ENCODE measurements around the gene TF. TPM values are rescaled to one million over a fixed set of nuclear protein-coding genes. Genes with fewer than 3 reads are reported as not detected.
"Not testable (repeated sequence)": the region's sequence is repeated elsewhere in the genome, so short reads cannot be mapped to it uniquely, and the experiment has no call there.

Gene TF
- 43.0 TPM for total RNA-seq

DNA sequence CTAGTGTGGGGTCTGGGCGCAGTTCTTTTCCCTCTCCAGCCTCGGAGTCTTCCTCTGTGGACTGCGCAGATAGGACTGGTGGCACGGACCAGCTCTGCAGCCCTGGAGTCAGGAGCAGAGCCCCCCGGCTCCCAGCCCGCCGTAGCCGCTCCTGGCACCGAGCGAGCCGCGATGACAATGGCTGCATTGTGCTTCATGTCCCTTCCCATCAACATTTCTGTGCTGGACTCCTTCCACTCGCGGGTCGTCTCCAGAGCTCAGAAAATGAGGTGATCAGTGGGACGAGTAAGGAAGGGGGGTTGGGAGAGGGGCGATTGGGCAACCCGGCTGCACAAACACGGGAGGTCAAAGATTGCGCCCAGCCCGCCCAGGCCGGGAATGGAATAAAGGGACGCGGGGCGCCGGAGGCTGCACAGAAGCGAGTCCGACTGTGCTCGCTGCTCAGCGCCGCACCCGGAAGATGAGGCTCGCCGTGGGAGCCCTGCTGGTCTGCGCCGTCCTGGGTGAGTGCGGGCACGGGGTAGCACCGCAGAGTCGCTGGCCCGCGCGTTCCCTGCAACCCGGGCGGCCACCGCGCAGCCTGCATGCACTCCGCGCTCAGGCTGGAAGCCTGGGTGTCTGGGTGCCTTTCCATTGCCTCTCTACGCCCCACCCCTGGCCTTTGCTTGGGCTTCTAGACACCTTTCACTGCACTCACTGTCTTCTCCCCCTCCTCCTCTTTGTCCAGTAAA lies at the start of gene TF:
Gene TF (plus strand): TSS at position 413 of the 731 bp plus-strand sequence. CDS start 48 bp downstream, at position 461.
- no peak for DNase-seq

DNA sequence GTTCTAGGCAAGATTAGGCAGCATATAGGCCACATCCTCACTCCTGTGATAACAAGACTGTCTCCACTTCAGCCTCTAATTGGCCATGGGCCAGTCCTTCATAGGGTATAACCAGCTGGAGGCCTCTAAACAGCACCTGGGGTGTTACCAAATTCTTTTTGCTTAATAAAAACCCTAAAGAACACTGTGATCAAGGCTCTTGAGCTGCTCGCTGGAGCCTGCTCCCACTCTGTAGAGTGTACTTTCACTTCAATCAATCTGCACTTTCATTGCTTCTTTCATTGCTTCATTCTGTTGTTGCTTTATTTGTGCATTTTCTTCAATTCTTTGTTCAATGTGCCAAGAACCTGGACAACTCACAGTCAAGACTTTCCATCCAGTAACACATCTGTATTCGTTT lies 48.2 kb upstream of the TF start:
- DNase-seq = no peak

DNA sequence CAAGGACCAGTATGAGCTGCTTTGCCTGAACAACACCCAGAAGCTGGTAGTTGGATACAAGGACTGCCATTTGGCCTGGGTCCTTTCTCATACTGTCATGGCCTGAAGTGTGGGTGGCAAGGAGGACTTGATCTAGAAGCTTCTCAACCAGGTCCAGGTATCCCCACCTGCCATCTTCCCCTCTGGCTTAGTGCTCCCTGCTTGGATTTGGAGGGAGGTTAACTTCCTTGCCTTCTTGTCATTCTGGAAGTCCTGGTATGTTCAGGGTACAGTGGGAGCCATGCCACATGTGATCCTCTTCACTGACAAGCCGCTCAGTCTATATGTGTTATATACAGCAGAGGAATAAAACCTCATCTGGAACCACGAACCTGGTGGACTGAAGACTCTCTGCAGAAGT lies 46.7 kb upstream of the TF start:
- DNase-seq = no peak

DNA sequence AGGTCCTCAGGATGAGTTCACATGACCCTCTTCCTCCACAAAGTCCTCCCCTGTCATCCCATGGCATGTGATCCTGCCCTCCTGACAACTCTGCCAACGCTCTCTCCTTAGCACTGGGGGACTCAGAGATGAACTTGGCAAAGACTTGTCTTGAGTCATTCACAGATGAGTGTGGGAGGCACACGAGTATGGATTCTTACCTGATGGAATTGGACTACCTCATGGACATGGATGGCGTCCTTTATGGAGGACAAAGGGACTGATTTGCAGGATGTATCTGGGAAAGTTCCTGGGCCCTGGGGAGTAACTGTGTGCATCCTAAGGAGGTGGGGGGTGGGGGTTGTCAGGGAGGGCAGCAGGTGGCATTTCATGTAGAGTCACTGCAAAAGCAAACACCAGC lies 46.3 kb upstream of the TF start:
- DNase-seq = no peak

DNA sequence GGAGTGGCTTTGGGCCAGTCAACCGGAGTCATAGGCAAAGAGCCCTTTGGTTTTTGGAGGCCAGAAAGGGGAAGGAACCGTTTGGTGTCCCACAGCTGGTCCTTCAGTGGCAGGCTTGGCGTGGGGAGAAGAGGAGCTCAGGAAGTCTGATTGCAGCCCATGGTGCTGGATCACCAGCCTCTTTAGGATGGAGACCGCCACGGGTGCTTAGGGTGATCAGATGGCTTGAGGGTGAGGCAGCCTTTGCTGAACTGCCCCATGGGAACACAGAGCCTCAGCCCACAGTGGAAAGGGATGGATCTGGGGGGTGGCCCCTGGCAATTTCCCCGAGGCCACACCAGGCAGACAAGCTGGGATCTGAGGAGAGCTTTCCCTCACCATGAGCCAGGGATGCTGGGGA lies 45.8 kb upstream of the TF start:
- no peak for DNase-seq

DNA sequence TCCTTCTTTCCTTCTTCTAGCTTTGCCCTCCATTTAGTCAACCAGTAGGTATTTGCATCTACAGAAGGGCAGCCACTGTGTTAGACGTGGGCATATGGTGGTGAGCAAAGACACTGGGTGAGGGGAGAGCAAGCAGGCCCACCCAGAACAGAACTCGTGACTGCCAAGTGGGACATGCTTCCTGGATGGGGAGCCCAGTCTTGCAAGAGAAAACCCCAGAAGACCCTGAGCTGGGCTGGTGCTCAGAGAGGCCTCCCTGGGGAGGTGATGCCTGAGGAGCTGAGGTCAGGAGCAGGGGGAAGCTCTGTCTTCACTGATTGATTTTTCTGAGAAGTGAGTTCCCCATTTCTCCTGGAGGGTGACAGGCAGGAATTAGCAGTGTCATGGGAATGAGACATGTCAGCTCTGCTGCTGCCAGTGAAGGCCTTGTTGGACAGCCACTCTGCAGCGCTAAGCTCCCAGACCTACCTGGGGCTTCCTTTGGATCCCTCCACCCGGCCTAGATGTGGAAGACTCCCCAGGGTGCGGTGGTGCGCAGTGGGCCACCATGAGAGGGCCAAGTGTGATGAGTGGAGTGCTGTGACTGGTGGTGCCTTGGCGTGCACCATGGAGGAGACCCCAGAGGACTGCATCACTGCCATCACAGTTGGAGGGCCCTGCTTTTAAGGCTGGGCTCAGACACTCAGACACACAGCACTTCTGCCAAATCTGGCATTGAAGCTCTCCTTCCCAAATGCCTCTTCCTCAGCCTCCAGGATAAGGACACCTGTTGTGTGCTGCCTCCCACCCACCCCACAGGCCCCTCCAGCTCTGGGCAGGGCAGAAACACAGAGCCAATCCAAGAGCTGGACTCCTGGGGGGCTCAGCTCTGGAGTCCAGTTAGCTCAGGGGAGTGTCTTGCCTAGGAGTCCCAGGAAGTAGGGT lies 44.5 kb upstream of the TF start:
- no peak for DNase-seq

DNA sequence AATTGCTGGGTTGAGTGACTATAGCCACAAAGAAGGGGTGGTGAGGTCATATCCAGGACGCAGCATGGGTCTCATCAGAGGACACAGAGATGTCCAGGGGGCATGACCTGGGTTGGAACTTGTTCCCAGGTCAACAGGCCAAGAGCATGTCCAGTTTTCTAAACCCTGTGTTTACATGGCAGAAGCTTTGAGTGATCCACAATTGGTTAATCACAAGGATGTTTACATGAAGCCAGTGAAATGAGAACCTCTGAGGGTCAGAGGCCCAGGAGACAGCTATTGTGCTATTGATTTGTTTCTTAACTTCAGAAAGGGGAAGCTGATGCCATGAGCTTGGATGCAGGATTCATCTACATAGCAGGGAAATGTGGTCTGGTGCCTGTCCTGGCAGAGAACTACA lies 42.3 kb upstream of the TF start:
- DNase-seq = no peak

DNA sequence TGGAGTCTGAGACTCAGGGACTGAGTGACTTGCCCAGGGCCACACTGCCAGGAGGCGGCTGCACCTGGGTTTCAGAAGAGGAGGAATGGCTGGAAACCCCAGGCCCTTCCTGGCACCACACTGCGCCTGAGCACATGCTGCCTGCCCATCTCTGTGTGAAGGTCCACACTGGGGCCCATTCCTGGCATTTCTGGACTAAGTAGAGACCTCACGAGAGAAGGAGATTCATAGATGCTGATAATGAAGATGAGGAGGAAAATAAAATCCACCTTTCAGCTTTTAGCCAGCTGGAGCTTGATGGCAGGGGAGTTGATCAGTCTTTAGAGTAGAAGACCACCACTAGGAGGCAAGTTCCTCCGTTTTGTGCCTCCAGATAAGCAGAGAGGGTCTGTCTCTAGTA lies 40.2 kb upstream of the TF start:
- no peak for DNase-seq

DNA sequence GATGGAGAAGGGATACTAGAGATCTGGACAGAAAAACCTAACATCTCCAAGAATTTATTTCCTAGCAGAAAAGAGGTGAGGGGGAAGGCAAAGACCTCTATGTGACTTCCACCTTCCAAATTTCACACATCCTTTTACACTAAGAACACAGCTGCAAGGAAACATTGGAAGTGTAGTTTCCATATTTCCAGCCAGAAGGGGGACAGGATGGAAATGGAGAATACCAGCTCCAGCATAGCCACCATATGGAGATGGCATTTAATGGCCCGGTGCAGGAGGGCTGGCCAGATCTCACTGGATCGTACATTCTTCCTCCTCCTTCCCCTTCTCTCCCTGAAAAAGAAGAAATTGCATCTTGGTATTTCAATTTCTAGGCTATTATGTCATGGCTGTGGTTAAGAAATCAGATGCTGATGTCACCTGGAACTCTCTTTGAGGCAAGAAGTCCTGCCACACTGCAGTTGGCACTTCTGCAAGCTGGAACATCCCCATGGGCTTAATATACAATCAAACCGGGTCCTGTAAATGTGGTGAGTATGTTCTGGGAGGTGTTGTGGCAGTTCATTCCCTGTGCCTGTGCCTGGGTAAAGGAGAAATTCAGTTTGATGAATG lies 36.9 kb upstream of the TF start:
- DNase-seq = no peak

DNA sequence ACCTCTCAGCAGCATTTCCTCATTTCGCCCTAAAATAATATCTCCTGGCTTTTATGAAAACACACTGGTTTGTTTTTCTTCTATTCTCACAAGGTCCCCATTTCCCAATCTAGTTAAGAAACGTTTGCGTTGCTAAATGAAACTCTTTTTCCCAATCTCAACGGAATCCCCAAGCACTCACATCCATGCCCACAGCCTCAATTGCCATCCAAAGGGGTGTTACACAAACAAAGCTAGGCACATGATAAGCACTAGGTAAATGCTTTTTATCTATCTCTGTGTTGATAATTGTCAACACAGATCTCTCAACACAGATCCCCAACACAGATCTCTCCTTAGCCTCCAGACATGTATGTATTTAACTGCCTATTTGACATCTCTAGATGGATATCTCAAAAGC lies 35.2 kb upstream of the TF start:
- DNase-seq = no peak

DNA sequence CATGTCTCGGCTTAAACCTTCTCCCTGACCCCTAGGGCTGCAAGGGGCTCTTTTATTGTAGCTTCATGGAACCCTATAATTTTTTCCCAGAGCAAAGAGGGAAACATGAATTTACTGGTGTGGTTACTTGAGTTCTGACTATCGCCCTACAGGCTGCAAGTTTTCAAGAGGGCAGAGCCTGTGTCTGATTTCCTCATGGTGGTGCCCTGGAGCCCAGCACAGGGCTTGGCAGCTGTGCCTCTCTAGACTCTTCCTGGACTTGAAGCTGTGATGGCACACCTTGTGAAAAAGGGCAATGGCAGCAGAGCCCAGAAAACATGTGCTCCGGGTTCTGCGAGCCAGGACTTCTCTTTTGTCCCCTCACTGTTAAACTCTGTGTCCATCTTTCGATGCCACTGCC lies 34.2 kb upstream of the TF start:
- DNase-seq = no peak

DNA sequence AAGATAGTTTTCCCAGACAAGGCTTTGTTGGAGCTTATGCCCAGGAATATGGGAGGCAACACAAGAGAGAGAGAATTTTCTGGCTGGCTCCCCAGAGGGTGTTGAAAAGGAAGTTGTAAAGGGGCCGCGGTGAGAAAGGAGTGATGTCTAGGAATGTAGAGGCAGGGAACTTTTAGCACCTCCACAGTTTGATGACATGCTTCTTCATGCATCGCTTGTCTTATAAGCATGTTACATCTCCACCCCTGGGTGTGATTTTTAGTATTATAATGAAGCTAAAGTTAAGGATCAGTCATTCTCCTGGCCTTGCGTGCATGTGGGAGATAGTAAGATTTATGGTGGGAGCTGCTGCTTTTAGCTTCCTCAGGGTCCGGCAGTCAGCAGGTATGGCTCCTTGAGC lies 32.8 kb upstream of the TF start:
- no peak for DNase-seq

DNA sequence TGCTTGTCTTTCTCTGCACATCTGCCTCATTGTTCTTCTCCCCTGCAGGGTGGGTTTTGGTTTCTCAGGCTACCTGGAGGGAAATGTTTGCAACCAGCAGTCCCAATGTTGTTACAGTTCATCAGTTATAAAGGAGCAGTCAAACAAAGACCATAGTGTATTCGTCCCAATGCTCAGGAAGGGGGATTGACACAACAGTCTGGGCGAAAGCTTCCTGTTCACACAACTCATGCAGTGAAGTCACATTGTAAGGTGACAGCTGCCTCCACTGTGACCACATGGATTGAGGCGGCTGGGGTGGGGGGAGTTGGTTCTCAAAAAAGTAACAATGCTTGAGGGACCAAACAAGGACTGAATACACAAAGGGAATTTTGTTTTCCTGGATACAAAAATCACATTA lies 28.8 kb upstream of the TF start:
- no peak for DNase-seq

DNA sequence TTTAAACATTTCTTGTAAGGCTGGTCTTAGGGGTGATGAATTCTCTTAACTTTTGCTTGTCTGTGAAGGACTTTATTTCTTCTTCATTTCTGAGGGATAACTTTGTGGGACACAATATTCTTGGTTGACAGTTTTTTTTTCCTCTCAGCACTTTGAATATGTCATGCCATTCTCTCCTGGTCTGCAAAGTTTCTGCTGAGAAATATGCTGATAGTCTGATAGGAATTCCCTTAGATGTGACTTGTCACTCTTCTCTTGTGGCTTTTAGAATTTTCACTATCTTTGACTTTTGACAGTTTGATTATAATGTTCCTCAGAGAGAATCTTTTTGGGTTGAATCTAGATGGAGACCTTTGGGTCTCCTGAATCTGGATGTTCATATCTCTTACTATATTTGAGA lies 23.3 kb upstream of the TF start:
- no peak for DNase-seq

DNA sequence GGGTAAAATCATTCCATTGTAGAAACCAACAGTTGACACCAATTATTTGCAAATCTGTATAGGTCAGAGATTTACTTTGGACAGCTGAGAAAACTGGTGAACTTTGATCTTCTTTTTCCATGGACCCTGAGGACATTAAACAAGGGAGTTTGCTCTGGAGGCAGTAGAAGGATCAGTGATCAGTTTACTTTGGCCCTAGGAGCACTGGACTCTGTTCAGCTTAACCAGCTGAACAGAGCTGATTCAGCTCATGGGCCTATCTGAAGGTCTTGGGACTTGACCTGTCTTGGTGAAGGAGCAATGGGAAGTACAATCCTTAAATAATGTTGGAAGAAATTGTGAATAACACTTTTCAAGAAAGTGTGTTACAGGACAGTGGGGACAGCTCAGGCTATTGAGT lies 15.2 kb upstream of the TF start:
- DNase-seq = no peak

DNA sequence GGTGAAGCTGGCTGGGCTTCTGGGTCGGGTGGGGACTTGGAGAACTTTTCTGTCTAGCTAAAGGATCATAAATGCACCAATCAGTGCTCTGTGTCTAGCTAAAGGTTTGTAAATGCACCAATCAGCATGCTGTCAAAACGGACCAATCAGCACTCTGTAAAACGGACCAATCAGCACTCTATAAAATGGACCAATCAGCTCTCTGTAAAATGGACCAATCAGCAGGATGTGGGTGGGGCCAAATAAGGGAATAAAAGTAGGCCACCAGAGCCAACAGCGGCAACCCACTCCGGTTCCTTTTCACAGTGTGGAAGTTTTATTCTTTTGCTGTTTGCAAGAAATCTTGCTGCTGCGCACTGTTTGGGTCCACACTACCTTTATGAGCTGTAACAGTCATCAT lies 14.0 kb upstream of the TF start:
- DNase-seq = not testable (repeated sequence)

DNA sequence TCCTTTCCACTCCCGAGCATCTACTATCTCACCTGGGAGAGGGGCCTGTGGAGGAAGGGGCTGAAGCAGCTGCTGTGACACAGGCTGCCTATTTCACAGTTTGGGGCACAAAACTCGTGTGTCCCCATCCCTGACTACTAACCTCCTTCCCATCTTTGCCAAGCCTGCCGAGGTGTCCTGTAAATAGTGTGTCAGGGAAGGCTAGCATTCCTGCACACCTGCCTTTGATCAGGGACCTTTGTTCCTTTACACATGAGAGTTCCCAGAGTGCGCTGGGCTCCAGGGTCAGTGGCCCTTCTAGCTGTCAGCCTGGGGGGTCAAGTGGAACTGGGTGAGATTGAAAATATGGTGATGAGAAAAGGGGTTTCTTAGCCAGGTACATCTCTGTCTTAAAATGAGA lies 13.0 kb upstream of the TF start:
- DNase-seq = no peak

DNA sequence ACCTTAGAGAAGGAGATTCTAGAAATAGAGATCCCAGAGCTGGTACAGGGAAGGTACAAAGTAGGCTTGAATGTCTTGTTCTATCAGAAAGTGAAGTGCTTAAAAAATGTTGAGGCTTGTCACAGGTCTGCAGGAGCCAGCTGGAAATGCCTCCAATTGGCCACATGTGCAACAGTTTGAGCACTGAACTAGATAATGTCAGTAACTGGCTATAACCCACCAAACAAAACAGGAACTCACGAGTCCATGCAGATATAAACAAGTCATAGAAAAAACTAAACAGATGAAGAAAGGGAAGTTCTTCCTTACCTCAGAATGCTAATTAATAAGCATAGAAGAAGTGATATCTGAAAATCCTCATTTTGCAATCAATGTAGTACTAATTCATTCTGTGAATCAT lies 11.9 kb upstream of the TF start:
- DNase-seq = no peak

DNA sequence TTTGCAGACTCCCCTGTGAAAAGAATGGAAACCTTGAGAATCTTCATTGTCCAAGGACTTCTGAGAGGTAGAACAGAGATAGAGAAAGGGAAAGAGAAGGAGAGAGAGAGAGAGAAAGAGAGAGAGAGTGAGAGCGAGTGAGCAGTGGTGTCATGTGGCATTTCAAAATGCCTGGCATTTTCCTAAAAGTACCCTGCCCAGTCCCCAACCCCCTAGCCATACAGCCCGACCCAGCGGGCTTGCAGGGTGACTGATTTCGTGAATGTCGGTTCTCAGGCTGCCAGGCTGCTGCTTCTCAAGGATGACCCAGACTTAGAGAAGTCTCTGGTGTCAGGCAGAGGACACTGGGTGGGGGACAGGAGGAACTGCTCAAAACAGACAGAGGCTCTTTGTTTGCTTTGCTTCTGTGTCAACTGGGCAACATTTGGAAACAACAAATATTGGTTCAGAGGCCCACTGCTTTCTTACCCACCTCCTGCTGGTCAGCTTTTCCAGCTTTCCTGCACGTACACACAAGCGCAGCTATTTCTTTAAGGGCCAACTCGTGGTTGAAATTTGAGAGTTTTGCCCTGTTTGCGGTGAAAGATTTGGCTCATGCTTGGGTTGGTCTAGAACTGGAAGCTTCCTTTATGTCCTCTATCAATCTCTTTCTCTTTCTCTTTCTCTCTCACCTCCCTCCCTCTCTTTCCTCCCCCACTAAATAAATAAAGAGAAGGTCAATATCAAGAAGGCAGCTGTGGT lies 3.7 kb upstream of the TF start:
- no peak for DNase-seq

DNA sequence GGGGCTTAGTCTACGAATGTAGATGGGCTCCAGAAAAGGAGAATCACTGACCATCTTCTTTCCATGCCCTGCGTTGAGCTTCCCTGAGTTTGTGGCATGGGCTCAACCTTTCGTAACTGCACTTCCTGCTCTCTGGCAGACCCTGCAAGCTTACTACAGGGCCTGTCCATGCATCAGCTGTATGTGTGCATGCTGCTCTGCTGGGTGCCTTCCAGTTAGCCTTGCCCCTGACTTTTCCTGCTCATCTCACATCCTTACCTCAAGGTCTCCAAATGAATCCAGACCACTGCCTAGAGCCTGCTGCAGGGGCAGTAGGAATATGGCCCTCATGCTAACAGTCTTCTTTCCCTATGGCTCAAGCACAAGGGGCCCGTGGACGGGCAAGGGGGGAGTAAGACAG lies 2.0 kb upstream of the TF start:
- DNase-seq = no peak

DNA sequence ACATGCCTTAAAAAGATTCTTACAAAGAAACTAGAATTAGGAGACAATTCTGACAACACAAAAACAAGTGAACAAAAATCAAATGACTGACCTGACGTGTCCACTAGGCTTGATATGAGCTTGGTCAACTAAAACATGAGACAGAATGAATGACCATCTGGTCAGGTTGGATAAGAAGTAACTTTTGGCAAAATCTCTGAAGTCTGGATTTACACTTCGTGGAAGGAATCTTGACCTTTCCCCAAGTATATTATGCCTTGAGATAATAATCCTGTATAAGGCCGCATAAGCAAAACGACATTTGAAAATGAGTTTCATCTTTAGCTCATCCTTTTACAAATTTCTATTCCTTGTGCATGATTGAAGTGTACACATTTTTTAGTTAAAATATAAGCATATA lies 1.1 kb upstream of the TF start:
- DNase-seq = no peak

DNA sequence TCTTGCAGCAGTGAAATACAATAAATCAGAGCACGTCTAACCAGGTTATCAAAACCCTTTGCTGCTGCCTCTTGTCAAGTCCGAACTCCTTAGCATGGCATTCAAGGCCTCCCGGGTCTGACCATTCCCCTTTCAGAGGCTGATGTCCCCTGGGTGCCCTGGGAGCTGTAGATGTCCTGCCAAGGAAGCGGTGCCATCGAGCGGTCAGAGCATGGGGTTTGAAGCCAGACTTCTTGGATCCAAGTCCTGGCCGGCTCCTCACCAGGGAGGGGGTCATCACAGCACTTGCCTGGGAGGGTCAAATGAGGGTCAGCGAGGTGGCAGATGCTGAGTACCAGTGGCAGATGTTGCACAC lies 496 bp downstream of the TF start:
- DNase-seq = no peak

DNA sequence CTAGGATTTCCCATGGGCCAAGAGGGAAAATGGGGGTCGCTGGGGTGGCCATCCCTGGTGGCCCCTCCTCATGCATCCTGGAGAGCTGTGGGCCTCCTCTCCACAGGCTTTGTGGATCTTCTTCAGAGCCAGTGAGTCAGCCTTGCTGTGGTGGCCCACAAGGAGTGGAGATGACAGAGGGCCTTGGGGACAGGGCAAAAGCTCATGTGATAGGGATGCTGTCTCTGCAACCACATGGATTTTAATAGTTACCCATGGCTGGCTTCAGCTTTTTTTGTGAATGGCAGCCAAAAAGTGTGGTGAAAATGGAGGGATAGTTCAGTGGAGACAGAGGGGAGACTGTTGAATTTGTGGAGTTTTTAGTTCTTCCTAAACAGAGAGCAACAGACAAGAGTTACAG lies 1.2 kb downstream of the TF start:
- DNase-seq = no peak

All from skin of body (tissue), 2 donors.